ENCODE results near the gene OSBPL10. TPM values are rescaled to one million over a fixed set of nuclear protein-coding genes. Genes with fewer than 3 reads are reported as not detected.
"Not testable (repeated sequence)": the region's sequence is repeated elsewhere in the genome, so short reads cannot be mapped to it uniquely, and the experiment has no call there.

Gene OSBPL10
- polyA plus RNA-seq, 1 donor: 10.9 TPM

- DNase-seq: no peak
Observed at GRCh38 chr3:31695280-31696008, 285.6 kb downstream of the OSBPL10 start.

DNA sequence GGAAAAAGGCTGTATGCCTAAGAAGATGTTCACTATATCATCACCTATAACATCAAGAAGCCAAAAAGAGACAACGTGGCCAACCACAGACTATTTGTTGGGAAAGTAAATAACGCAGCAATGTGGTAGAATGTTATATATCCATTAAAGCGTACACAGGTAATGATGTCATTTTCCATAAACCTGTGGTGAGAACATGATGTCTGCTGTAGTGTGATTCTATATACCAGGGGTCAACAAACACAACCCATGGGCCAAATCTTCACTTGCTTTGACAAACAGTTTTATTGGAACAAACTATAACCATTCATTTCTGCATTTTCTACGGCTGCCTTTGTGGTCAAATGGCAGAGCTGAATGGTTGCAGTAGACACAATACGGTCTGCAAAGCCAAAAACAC is 287.7 kb downstream of the OSBPL10 start:
- DNase-seq: no peak

DNA sequence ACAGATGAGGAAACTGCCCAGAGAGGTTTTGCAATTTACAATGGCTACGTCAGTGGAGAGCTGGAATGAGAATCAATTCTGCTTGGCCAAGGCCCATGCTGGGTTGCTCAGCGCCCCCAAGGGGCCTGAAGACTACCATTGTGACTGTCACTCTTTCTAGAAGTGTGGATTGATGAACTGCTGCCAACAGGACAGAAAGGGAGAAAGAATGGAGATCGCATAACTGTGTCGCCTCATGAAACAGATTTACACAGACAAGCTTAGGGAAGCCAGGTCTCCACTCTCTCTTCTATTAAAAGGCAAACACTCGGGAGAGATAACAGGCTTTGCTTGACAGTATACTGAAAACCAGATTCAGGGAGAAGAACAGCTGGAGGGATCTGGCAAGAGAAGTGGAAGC is 288.3 kb downstream of the OSBPL10 start:
- no peak for DNase-seq

- no peak for DNase-seq
Observed at GRCh38 chr3:31690771-31691170, 290.3 kb downstream of the OSBPL10 start.

GRCh38 chr3:31689523-31689922 is 291.5 kb downstream of the OSBPL10 start:
- not testable (repeated sequence) for DNase-seq

GRCh38 chr3:31688984-31689383 is 292.1 kb downstream of the OSBPL10 start:
- DNase-seq: no peak

DNA sequence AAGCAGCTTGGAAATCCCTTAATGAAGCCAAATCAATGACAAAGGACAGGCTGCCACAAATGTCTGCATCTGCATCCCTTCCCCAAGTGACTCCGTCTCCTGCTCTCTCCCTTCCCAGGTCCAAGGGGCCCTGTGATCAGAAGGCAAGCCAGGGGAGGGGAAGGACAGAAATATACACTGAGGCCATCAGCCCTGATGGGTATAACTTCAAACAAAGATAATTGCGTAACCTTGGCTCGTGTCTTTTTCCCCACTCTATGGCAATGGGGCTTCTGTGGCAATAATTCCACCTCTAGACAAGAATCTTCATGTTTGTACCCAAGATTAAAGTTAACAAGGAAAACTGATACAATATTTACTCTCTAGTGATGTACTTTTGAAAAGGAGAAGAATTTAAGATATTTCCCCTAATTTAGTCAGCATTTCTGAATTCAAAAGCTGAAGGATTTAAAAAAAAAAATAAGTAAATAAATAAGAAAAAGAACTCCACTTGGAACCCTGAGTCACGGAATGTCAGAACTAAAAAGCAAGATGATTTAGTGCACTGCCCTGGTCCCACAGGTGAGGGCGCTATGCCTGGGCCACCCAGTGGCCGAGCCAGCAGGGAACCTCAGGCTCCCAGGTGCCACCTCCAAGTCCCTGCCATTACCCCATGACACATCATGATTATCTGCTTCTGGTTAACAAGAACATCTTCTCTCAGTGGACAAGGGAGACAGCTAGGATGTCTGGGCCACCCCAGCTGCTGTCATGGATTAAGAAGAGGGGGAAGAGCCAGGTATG is 293.9 kb downstream of the OSBPL10 start:
- DNase-seq: no peak

DNA sequence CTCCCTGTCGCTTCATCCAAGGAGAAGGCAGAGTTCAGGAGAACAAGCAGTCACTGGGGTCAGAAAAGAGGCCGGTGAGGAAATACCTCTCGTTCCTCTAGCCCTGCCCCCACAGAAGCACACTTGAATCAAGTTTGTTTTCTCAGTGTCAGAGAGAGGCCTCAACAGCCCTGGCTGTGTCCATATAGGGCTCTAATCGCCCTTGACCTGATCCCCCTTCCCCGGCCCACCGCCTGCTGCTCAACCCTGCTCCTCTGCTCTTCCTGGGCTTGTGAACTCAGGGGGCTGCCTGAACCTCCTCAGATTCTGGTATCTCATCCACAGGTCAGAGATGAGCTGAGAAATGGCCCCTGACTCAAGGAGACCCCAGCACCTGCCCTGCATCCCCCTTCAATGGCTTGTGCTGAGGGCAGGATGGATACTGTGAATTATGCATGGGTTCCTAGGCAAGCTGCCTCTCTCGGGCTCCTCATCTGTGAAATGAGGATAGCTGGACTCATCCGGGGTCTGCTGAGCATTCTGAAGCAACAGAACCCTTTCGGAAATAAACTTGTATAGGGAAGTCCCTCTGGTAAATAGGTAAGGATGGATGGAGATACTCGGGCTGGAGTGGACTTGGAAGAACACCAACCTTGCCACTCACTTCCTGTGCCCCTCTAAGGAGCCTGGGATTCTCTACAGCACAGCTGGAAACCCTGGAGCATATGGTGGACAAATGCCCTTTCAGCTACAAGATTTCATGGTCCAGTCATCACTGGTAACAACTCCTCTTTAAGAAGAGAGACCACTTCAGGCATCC is 300.8 kb downstream of the OSBPL10 start:
- DNase-seq: no peak

DNA sequence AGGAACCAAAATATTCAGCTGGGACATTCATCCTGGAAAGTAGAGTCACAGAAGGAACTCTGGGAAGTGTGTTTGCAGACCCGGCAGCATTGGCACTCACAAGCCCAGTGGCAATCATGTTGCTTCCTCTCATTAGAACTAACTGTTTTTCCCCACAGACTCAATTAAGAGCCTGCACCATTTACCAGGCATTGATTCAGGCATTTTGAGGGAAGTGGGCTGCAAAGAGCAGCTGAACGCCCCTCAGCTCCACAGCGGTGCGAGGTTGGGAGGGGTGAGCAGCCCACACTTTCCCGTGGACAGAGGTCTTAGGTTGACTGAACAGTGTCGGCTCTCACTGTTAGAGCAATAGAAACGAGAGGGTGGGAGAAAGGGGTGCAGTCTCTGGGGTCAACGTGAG is 304.5 kb downstream of the OSBPL10 start:
- no peak for DNase-seq

GRCh38 chr3:31673950-31674349 is 307.1 kb downstream of the OSBPL10 start:
- no peak for DNase-seq

DNA sequence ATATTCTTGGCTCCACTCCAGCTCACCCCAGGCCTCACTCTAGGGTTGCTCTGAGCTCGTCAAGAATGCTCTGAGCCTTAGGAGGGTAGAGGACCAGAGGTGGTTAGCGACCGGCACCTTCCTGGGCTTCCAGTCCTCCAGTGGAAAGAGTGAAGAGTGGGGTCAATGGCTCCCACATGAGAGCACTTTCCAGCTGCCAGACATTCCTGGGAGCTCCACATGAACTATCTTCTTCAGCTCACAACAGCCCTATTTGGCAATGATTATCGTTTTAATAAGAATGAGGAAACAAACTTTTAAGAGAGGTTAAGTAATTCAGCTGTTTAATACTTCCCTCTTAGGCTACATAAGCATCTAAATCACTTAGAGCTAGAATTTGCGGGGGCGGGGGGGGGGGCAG is 309.1 kb downstream of the OSBPL10 start:
- DNase-seq: no peak

DNA sequence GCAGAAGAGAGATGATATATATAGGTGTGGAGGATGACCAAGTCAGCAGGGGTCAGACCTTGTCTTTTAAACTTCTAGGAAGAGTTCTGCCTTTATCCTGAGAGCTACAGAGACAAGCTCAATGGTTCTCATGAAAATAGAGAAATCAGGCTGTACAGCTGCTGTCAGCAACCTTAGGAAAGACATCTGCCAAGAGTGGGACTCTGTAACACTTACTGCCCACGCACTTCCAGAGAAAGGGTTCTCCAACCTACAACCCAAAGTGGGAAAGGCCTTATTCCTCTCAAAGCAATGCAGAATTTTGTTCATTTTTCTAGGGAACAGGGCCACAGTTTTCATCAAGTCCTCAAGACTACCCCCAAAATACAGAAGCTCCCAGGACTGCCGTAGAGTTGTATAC is 309.6 kb downstream of the OSBPL10 start:
- DNase-seq: no peak

GRCh38 chr3:31670722-31671121 is 310.3 kb downstream of the OSBPL10 start:
- no peak for DNase-seq

- DNase-seq: no peak
Observed at GRCh38 chr3:31670136-31670535, 310.9 kb downstream of the OSBPL10 start.

DNA sequence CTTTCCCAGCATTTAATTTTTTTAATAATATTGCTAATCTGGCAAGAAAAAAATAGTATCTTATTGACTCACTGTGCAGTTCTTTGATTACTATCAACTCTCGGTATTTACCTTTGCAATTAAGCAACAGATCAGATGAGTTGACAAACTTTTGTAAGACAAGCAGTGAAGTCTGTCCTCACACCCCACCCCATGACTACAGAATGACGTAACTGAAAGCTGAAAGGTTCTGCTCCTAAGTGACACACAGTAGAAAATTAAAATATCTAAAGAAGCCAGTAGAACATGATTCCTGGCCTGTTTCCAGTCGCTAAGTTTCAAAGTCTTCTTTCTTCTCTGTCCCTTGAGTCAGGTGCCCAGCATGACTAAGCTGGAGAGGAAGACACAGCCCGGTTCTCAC is 312.8 kb downstream of the OSBPL10 start:
- no peak for DNase-seq

GRCh38 chr3:31667582-31667981 is 313.5 kb downstream of the OSBPL10 start:
- DNase-seq: no peak

DNA sequence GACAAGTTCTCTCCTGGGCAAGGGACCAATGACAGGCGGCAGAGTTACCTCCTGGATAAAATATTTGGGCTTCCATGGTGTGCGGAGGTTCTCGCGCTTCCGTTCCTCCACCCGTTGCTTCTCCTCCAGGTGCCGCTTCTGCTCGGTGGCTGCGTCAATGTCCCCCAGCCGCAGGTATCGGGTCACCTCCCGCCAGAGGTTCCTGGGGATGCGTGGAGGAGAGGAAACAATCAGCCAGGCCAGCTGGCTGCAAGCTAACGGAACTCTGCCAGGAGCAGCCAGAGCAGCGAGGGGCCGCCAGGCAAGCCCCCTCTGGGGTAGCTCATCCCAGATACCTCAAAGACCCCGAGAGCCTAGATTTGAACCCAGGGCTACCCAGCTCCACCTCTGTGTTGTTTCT is 317.0 kb downstream of the OSBPL10 start:
- DNase-seq: no peak

- DNase-seq: no peak
Observed at GRCh38 chr3:31661993-31662670, 318.9 kb downstream of the OSBPL10 start.

DNA sequence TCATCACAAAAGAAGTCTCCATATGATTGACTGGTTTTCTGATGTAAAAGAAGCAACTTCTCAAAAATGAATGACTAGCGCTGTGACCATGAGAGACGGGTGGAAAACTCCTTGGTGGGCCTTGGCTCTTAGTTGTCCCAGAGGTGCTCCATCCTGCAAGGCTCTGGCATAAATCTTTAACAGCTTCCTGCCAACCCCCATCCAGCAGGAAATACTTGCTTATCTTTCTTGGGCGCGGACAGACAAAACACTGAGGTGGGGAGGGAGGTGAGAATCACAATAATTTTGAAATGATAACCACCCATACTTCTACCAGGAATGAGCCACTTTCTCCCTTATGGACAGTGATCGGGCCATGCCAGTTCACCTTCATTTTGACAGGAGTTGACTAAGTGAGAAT is 319.8 kb downstream of the OSBPL10 start:
- no peak for DNase-seq

DNA sequence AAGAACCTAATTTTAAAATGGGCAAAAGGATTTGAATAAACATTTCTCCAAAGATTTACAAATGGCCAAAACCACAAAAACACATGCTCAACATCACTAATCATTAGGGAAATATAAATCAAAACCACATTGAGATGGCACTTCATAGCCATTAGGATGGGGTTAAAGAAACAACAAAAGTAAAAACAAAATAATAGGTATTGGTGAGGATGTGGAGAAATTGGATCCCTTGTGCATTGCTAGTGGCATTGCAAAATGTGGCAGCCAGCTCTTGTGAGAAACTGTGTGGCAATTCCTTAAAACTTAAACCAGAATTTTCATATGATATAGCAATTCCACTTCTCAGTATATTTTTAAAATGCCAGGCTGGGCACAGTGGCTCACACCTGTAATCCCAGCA is 321.8 kb downstream of the OSBPL10 start:
- DNase-seq: no peak

DNA sequence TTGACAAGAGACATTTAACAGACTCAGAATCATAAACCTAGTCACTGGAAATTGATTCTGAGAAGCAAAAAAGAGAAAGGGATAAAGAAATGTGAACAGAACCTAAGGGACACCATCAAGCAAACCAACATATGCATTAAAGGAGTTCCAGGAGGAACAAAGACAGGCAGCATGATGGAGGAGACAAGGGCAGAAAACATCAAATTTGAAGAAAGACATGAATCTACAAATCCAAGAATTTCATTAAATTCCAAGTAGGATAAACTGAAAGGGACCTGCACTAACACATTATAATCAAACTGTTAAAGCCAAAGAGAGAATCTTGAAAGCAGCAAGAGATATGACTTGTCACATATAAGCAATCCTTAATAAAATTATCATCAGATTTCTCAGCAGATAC is 326.1 kb downstream of the OSBPL10 start:
- DNase-seq: no peak

GRCh38 chr3:31653464-31653863 is 327.6 kb downstream of the OSBPL10 start:
- DNase-seq: no peak

DNA sequence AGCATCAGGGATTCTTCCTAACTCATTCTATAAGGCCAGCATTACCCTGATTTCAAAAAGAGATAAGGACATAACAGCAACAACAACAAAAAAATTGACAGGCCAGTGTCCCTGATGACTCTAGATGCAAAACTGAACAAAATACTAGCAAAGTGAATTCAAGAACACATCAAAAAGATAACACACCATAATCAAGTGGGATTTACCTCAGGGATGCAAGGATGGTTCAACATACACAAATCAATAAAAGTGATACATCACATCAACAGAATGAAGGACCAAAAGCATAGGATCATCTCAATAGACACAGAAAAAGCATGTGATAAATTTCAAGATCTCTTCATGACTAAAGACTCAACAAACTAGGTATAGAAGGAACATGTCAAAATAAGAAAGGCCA is 328.8 kb downstream of the OSBPL10 start:
- no peak for DNase-seq
